Small intestine (tissue), 7 donors: ENCODE measurements around the gene SMOC2. TPM values are rescaled to one million over a fixed set of nuclear protein-coding genes. Genes with fewer than 3 reads are reported as not detected.
"Not testable (repeated sequence)": the region's sequence is repeated elsewhere in the genome, so short reads cannot be mapped to it uniquely, and the experiment has no call there.

Experiments used
- DNase-seq, 2 donors: peaks; one replicate each; pipeline versions ENCODE4 v3.0.0 to v3.0.0-alpha.2; 2013
- FAIRE-seq: peaks from 2 replicates; lab custom pipeline; 2012; peaks lifted over from hg19 to GRCh38; lab: Jason Lieb, UNC
- H3K27ac ChIP-seq, 3 donors: one replicate each; pipeline ENCODE4 v1.5.1; 2013; ENCODE audit warnings: low read length in 2 of 3, mild to moderate bottlenecking in 2 of 3, control low read depth in 1 of 3, inconsistent platforms in 1 of 3, low read depth in 1 of 3, moderate library complexity in 1 of 3
- H3K27me3 ChIP-seq, 3 donors: one replicate each; pipeline ENCODE4 v1.6.1; 2013; ENCODE audit warnings: low read length in 3 of 3, inconsistent platforms in 1 of 3; ENCODE audit not compliant: control insufficient read depth in 3 of 3, insufficient read depth in 3 of 3
- H3K36me3 ChIP-seq, 3 donors: one replicate each; pipeline ENCODE4 v1.6.1; 2013; ENCODE audit warnings: low read length in 3 of 3, inconsistent platforms in 1 of 3, low read depth in 1 of 3, mild to moderate bottlenecking in 1 of 3, moderate library complexity in 1 of 3; ENCODE audit not compliant: control insufficient read depth in 3 of 3, insufficient read depth in 2 of 3
- H3K4me1 ChIP-seq, 3 donors: one replicate each; pipeline ENCODE4 v1.6.1; 2013; ENCODE audit warnings: low read length in 2 of 3, inconsistent platforms in 1 of 3, low read depth in 1 of 3, mild to moderate bottlenecking in 1 of 3, moderate library complexity in 1 of 3; ENCODE audit not compliant: control insufficient read depth in 3 of 3, insufficient read depth in 2 of 3
- H3K4me3 ChIP-seq, 3 donors: one replicate each; pipeline ENCODE4 v1.5.1; 2013; ENCODE audit warnings: low read length in 3 of 3, control low read depth in 1 of 3, inconsistent platforms in 1 of 3, low read depth in 1 of 3, mild to moderate bottlenecking in 1 of 3, moderate library complexity in 1 of 3
- H3K9me3 ChIP-seq, 2 donors: one replicate each; pipeline ENCODE4 v1.6.1; 2013; ENCODE audit warnings: low read depth in 1 of 2, low read length in 1 of 2; ENCODE audit not compliant: control insufficient read depth in 2 of 2, insufficient read depth in 1 of 2
- WGBS, 3 donors: extraction: QIAGEN DNeasy Blood & Tissue Kit; methylation state at CpG; one replicate each; pipeline ENCODE4 v1.1.7; 2013; 5-methylcytosine and 5-hydroxymethylcytosine counted together
- polyA plus RNA-seq, 4 donors: library from polyadenylated mRNA; stranded (reverse) in 3 of 4; unstranded in 1 of 4; fragments of 200-250 nt in 3 of 4; fragments of 120-200 nt in 1 of 4; gene quantifications; one replicate each; pipeline versions ENCODE4 v1.2.1 to v1.2.3, GENCODE V29; 2013
- donor health status: healthy with polysubstance abuse.
- donor health status: control.
- donor health status: control.
- donor health status: Bipolar disorder and iron deficiency.
- donor health status: healthy.

Gene SMOC2
- polyA plus RNA-seq, 4 donors = 0.89 to 56.7 (median 4.0) TPM

DNA sequence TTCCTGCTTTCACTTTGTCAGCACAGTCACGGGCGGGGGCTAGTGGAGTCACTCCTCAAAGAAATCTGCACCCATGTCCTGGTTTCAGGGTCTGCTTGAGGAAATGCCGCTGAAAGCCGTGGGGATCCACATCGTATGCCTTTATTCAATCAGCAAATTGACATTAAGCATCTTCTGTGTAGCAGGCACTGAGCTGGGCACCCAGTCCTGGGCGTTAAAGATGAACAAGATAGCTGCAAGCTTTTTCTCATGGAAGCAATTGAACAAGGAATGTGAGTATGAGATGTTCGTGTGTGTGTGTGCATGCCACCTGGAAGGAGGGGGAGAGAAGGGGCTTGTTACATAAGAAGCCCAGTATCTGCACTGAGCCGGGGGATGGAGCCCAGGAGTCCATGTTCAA, 243.9 kb downstream of the SMOC2 start:
- DNase-seq (no peak), FAIRE-seq (no peak)
- Histone ChIP-seq H3K4me1 (peaks cover 0 to 8% (median 0%) of the 10 kb centered on the region in 3 donors), H3K27me3 (peaks cover 0 to 5% (median 0%) of the 10 kb centered on the region in 3 donors), H3K36me3 (no peaks in the 10 kb centered on the region), H3K9me3 (no peaks in the 10 kb centered on the region), H3K27ac (no peak overlapping the region), H3K4me3 (no peak overlapping the region)
- 81 to 86% (median 84%) methylated on average over 8 of the region's 8 CpGs for WGBS, 3 donors

DNA sequence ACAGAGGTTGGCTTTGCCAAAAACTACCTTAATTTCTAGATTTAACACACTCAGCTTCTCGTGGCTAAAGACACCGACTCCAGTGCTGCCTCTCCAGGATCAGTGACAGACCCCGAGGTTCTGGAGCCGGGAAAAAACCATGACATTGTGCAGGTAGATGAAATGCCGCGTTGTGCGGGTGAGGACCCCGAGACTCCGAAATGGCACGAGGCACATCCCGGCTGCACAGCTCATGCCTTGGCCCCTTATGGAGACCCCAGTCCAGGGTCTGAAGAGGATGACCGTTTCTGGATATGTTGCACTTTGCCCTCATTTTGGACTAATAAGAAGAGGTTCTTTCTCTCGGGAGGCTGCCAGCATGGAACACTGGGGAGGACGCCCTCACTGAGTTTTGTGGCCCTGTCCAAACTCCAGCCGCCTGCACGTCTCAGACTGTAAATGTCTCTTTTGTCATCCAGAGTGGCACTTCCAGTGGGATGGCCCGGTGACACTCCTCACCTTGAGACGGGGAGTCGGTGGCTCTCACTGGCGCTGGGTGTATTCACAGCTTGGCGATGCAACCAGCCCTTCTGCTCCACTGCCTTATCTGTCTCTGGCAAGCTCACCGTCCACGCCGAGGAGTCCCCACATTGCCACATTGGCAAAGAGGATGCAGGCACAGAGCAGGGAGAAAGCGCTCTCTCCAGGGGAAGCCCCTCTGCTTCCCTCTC, 245.2 kb downstream of the SMOC2 start:
- H3K36me3 ChIP-seq = no peaks in the 10 kb centered on the region
- peaks cover 0 to 8% (median 0%) of the 10 kb centered on the region in 3 donors for H3K4me1 ChIP-seq
- H3K9me3 ChIP-seq = no peaks in the 10 kb centered on the region
- WGBS, 3 donors = 62 to 76% (median 67%) methylated on average over 25 of the region's 25 CpGs
- no peak overlapping the region for H3K27ac ChIP-seq
- H3K27me3 ChIP-seq = peaks cover 0 to 5% (median 0%) of the 10 kb centered on the region in 3 donors
- no peak overlapping the region for H3K4me3 ChIP-seq
- FAIRE-seq (no peak), DNase-seq (no peak)

DNA sequence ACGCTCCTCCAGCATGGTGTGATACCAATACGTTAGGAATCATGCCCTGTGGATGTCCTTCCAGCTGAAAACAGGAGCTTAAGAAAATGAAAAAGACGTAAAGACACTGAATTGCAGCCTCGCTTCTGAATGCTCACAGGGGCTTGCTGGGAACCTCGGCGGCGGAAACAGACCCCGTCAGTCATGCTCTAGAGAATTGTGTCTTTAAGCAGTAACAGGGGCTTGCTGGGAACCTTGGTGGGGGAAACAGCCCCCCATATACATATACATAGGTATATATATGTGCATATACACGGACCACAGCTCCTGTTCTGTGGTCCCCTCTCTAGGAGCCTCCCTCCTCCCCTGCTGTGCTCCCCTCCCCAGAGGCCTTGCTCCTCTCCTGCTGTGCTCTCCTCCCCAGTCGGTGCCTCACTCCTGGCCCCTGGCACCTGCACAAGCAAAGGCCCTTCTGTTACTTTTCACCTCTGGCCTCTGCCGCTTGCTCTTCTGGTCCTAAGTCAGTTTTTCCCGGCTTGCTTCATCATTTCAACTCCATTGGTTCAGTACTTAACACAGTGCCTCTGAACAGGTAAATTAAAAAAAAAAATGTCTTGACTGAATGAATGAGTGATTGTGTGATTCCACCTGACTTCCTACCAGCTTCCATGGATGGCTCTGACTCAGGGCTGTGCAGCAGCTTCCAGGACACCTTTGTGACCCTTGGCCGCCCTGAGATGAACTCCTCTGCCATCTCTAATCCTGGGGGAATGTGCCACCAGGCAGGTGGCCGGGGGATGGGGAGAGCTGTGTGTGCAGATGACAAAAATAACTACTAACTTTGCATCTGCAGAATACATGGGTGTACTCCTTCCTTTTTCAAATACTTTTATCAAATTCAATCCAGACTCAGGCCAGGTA, 246.1 kb downstream of the SMOC2 start:
- peak; percentile 23 to 54 for DNase-seq
- Histone ChIP-seq H3K4me3 (no peak overlapping the region), H3K9me3 (no peaks in the 10 kb centered on the region), H3K27me3 (peaks cover 0 to 5% (median 0%) of the 10 kb centered on the region in 3 donors), H3K36me3 (no peaks in the 10 kb centered on the region), H3K27ac (no peak overlapping the region), H3K4me1 (peaks cover 0 to 8% (median 0%) of the 10 kb centered on the region in 3 donors)
- no peak for FAIRE-seq
- 61 to 63% (median 63%) methylated on average over 14 of the region's 14 CpGs for WGBS, 3 donors

DNA sequence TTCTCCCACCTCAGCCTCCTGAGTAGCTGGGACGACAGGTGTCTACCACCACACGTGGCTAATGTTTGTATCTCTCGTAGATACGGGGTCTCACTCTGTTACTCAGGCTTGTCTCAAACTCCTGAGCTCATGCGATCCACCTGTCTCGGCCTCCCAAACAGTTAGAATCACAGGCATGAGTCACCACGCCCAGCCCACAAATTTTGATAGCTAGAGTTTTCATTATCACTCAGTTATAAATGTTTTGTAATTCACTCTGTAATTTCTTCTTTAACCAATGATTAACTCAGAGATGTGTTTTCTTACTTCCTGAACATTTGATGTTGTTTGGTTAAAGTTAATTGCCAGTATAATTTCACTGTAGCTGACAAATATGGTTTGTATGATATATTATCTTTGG, 249.3 kb downstream of the SMOC2 start:
- Histone ChIP-seq H3K4me1 (peaks cover 0 to 8% (median 0%) of the 10 kb centered on the region in 3 donors), H3K4me3 (no peak overlapping the region), H3K36me3 (no peaks in the 10 kb centered on the region), H3K9me3 (no peaks in the 10 kb centered on the region), H3K27ac (no peak overlapping the region), H3K27me3 (no peaks in the 10 kb centered on the region)
- no peak for FAIRE-seq
- WGBS, 3 donors = 20 to 57% (median 37%) methylated on average over 7 of the region's 7 CpGs
- peak; percentile 57 to 60 for DNase-seq

DNA sequence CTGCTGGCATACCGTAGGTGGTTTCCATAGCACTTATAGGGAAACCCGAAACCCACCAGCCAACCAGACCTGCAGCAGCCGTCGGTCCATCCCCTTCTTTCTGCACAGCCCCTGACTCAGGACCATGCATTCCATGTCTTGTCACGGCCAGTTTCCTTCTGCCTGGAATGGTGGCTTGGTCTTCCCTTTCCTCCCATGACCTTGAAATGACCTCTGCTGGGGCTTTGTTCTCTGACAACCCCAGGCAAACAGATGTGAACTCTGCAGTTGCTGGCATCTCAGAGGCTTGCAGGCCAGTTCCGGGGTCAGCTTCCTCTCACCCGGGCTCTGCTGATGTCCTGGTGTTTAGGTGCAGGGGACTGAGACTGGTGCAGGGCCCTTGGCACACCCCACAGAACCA, 250.8 kb downstream of the SMOC2 start:
- peaks cover 0 to 4% (median 0%) of the 10 kb centered on the region in 3 donors for H3K4me1 ChIP-seq
- no peak for FAIRE-seq

DNA sequence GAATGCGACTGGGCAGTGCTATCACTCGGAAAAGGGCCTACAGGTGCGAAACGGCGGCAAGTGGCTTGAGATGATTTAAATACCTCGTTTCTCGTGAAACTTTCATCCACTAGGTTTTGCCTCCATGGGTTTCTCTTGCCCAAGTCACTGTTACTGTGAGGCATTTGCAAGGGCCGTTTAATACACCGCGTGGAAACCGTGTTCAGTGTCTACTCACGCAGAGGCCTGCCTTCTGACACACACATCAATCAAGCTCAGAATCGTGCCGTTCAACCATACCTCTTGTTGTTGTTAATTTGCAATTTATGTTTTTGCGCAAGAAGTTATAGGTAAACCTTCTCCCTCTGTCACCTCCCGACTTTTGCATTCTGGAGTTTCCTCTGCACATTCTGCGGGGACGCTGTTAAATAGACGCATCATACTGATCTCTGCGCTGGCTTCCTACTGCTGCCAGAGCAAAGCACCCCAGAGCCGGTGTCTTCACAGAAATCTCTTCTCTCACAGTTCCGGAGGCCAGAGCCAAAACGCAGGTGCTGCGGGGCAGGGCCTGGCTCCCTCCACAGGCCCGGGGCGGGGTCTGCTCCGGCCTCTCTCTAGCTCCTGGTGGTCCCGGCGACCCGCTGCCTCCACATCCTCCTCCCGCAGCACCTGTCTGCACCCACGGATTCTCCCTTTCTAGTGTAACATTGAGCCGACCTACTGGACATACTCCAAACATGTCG, 251.4 kb downstream of the SMOC2 start:
- H3K4me1 ChIP-seq = no peaks in the 10 kb centered on the region
- no peak overlapping the region for H3K27ac ChIP-seq
- H3K36me3 ChIP-seq = no peaks in the 10 kb centered on the region
- DNase-seq (no peak), FAIRE-seq (no peak)
- no peaks in the 10 kb centered on the region for H3K27me3 ChIP-seq
- 90 to 92% (median 91%) methylated on average over 34 of the region's 34 CpGs for WGBS, 3 donors
- H3K4me3 ChIP-seq = no peak overlapping the region
- no peaks in the 10 kb centered on the region for H3K9me3 ChIP-seq

More for the DNA sequence above, 250.8 kb downstream of the SMOC2 start:
- Histone ChIP-seq H3K9me3 (no peaks in the 10 kb centered on the region), H3K27ac (no peak overlapping the region), H3K36me3 (no peaks in the 10 kb centered on the region), H3K4me3 (no peak overlapping the region), H3K27me3 (no peaks in the 10 kb centered on the region)
- 84 to 98% (median 86%) methylated on average over 7 of the region's 7 CpGs for WGBS, 3 donors
- DNase-seq = no peak

DNA sequence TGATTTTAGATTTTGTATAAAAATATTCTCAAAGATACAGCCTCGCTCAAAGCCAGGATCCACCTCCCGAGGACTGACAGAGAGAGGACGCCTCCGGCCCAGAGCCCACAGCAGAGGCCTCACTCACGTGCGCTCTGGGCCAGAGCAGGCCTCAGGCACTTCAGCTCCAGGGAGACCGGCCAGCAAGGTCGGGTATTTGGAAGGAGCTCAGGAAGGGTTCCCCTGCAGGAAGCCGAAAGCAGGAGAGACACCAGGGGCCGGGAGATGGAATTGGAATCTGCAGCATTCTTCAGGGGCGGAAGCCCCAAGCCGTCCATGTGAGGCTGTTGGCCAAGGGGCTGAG, 251.9 kb downstream of the SMOC2 start:
- FAIRE-seq, H3K9me3 ChIP-seq, H3K27me3 ChIP-seq, H3K27ac ChIP-seq, DNase-seq, H3K36me3 ChIP-seq, H3K4me3 ChIP-seq, H3K4me1 ChIP-seq: not testable (repeated sequence)
- WGBS, 3 donors = 80 to 93% (median 90%) methylated on average over 4 of the region's 12 CpGs

DNA sequence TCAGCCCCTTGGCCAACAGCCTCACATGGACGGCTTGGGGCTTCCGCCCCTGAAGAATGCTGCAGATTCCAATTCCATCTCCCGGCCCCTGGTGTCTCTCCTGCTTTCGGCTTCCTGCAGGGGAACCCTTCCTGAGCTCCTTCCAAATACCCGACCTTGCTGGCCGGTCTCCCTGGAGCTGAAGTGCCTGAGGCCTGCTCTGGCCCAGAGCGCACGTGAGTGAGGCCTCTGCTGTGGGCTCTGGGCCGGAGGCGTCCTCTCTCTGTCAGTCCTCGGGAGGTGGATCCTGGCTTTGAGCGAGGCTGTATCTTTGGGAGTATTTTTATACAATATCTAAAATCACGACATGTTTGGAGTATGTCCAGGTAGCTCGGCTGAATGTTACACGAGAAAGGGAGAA, 253.8 kb downstream of the SMOC2 start:
- not testable (repeated sequence) for H3K27me3 ChIP-seq, H3K36me3 ChIP-seq, H3K4me1 ChIP-seq, H3K27ac ChIP-seq, FAIRE-seq, H3K9me3 ChIP-seq, H3K4me3 ChIP-seq, DNase-seq
- WGBS, 3 donors = 72 to 85% (median 74%) methylated on average over 4 to 7 of the region's 15 CpGs
